ENCODE results near the gene ABCB9.

- TF ChIP-seq CTCF (IDR thresholded peaks at IDR 0.05) = no peak
- TF ChIP-seq POLR2AphosphoS5 (IDR thresholded peaks at IDR 0.05) = peak; percentile 49
Measured at GRCh38 chr12:122983789-122984515, 17.7 kb upstream of the ABCB9 start.

Measured in gastroesophageal sphincter (tissue), 3 donors.